Thymus (tissue), 11 donors: Measurements from ENCODE around the gene ERLIN1. TPM values are rescaled to one million over a fixed set of nuclear protein-coding genes. Genes with fewer than 3 reads are reported as not detected.

ENCODE experiments used
- DNase-seq, 9 donors: peaks; one replicate each; pipeline ENCODE4 v3.0.0-alpha.2; 2013; ENCODE audit warnings: low spot score in 9 of 9, low read depth in 6 of 9, missing footprints in 1 of 9
- H3K27ac ChIP-seq, 2 donors: one replicate each; pipeline ENCODE4 v1.5.1; 2013; ENCODE audit warnings: control low read depth in 1 of 2, low read depth in 1 of 2, low read length in 1 of 2, mild to moderate bottlenecking in 1 of 2, moderate library complexity in 1 of 2
- H3K27me3 ChIP-seq, 2 donors: one replicate each; pipeline ENCODE4 v1.5.1; 2013; ENCODE audit warnings: low read length in 1 of 2; ENCODE audit not compliant: control insufficient read depth in 2 of 2, insufficient read depth in 1 of 2
- H3K36me3 ChIP-seq, 2 donors: one replicate each; pipeline ENCODE4 v1.5.1; 2013; ENCODE audit warnings: low read length in 1 of 2, mild to moderate bottlenecking in 1 of 2, moderate library complexity in 1 of 2; ENCODE audit not compliant: control insufficient read depth in 2 of 2, insufficient read depth in 2 of 2
- H3K4me1 ChIP-seq, 2 donors: one replicate each; pipeline ENCODE4 v1.5.1; 2013; ENCODE audit warnings: low read length in 2 of 2; ENCODE audit not compliant: control insufficient read depth in 2 of 2, insufficient read depth in 2 of 2
- H3K4me3 ChIP-seq, 2 donors: one replicate each; pipeline ENCODE4 v1.5.1; 2013; ENCODE audit warnings: low read length in 2 of 2, control low read depth in 1 of 2, mild to moderate bottlenecking in 1 of 2
- H3K9me3 ChIP-seq, 2 donors: one replicate each; pipeline ENCODE4 v1.5.1; 2013; ENCODE audit warnings: low read length in 1 of 2, mild to moderate bottlenecking in 1 of 2; ENCODE audit not compliant: control insufficient read depth in 2 of 2, insufficient read depth in 1 of 2
- WGBS: extraction: QIAGEN DNeasy Blood & Tissue Kit; methylation state at CpG from one replicate; pipeline ENCODE4 v1.1.7; 2013; 5-methylcytosine and 5-hydroxymethylcytosine counted together
- polyA plus RNA-seq: library from polyadenylated mRNA; stranded (reverse); fragments of 200-250 nt; gene quantifications from one replicate; pipeline ENCODE4 v1.2.3, GENCODE V29; 2013
- total RNA-seq: library from RNA; stranded (reverse); fragments of 120-200 nt; gene quantifications from one replicate; pipeline ENCODE4 v1.2.4, GENCODE V29; 2013
- donor health status: healthy.

Gene ERLIN1
- total and polyA plus RNA-seq, 2 donors, result 8.2 to 12.1 TPM

GRCh38 chr10:100146875-100147650 lies 38.8 kb downstream of the ERLIN1 start:
- Histone ChIP-seq H3K9me3 (no peaks in the 10 kb centered on the region), H3K27ac (no peak overlapping the region), H3K4me1 (no peaks in the 10 kb centered on the region), H3K27me3 (peaks cover 0 to 2% of the 10 kb centered on the region in 2 donors), H3K36me3 (peaks cover 16 to 19% of the 10 kb centered on the region in 2 donors), H3K4me3 (no peak overlapping the region)
- 71% methylated on average over 2 of the region's 2 CpGs for WGBS
- DNase-seq, result no peak

- no peak for DNase-seq
- 94% methylated on average over 4 of the region's 4 CpGs for WGBS
- no peak overlapping the region for H3K4me3 ChIP-seq
- no peak overlapping the region for H3K27ac ChIP-seq
- H3K36me3 ChIP-seq, result peaks cover 9 to 13% of the 10 kb centered on the region in 2 donors
- H3K4me1 ChIP-seq, result no peaks in the 10 kb centered on the region
- peaks cover 0 to 2% of the 10 kb centered on the region in 2 donors for H3K27me3 ChIP-seq
- H3K9me3 ChIP-seq, result no peaks in the 10 kb centered on the region
These were observed 39.4 kb downstream of the ERLIN1 start for GRCh38 chr10:100146398-100146797.

GRCh38 chr10:100143756-100144155 lies 42.1 kb downstream of the ERLIN1 start:
- Histone ChIP-seq H3K4me3 (no peak overlapping the region), H3K36me3 (no peaks in the 10 kb centered on the region), H3K9me3 (no peaks in the 10 kb centered on the region), H3K4me1 (no peaks in the 10 kb centered on the region), H3K27me3 (peaks cover 0 to 8% of the 10 kb centered on the region in 2 donors), H3K27ac (no peak overlapping the region)
- 97% methylated on average over 9 of the region's 9 CpGs for WGBS
- no peak for DNase-seq

GRCh38 chr10:100141446-100142087 lies 44.3 kb downstream of the ERLIN1 start:
- DNase-seq, result no peak
- Histone ChIP-seq H3K4me3 (no peak overlapping the region), H3K36me3 (no peaks in the 10 kb centered on the region), H3K9me3 (no peaks in the 10 kb centered on the region), H3K27me3 (peaks cover 0 to 8% of the 10 kb centered on the region in 2 donors), H3K27ac (no peak overlapping the region), H3K4me1 (no peaks in the 10 kb centered on the region)
- WGBS, result 95% methylated on average over 5 of the region's 5 CpGs

GRCh38 chr10:100140070-100140469 lies 45.8 kb downstream of the ERLIN1 start:
- no peak overlapping the region for H3K27ac ChIP-seq

GRCh38 chr10:100138921-100139496 lies 46.8 kb downstream of the ERLIN1 start:
- peaks cover 0 to 8% of the 10 kb centered on the region in 2 donors for H3K27me3 ChIP-seq
- no peak for DNase-seq

More at GRCh38 chr10:100140070-100140469, 45.8 kb downstream of the ERLIN1 start:
- H3K9me3 ChIP-seq, result no peaks in the 10 kb centered on the region
- H3K4me1 ChIP-seq, result no peaks in the 10 kb centered on the region
- H3K4me3 ChIP-seq, result no peak overlapping the region
- no peak for DNase-seq
- H3K27me3 ChIP-seq, result peaks cover 0 to 8% of the 10 kb centered on the region in 2 donors
- WGBS, result 95% methylated on average over 4 of the region's 4 CpGs
- H3K36me3 ChIP-seq, result no peaks in the 10 kb centered on the region

GRCh38 chr10:100135486-100135885 lies 50.3 kb downstream of the ERLIN1 start:
- no peak for DNase-seq
- H3K36me3 ChIP-seq, result no peaks in the 10 kb centered on the region
- no peak overlapping the region for H3K27ac ChIP-seq
- H3K27me3 ChIP-seq, result peaks cover 0 to 7% of the 10 kb centered on the region in 2 donors
- H3K4me1 ChIP-seq, result no peaks in the 10 kb centered on the region
- H3K4me3 ChIP-seq, result no peak overlapping the region
- H3K9me3 ChIP-seq, result peaks cover 2 to 8% of the 10 kb centered on the region in 2 donors

More at GRCh38 chr10:100138921-100139496, 46.8 kb downstream of the ERLIN1 start:
- H3K36me3 ChIP-seq, result no peaks in the 10 kb centered on the region
- peaks cover 2 to 8% of the 10 kb centered on the region in 2 donors for H3K9me3 ChIP-seq
- no peaks in the 10 kb centered on the region for H3K4me1 ChIP-seq
- no peak overlapping the region for H3K27ac ChIP-seq
- 96% methylated on average over 7 of the region's 7 CpGs for WGBS
- no peak overlapping the region for H3K4me3 ChIP-seq

- H3K9me3 ChIP-seq, result peaks cover 2 to 8% of the 10 kb centered on the region in 2 donors
- H3K27me3 ChIP-seq, result peaks cover 0 to 5% of the 10 kb centered on the region in 2 donors
- H3K4me1 ChIP-seq, result no peaks in the 10 kb centered on the region
- no peak overlapping the region for H3K27ac ChIP-seq
- no peak overlapping the region for H3K4me3 ChIP-seq
- no peaks in the 10 kb centered on the region for H3K36me3 ChIP-seq
- no peak for DNase-seq
- 100% methylated on average over 1 of the region's 1 CpG for WGBS
These were observed 52.0 kb downstream of the ERLIN1 start for GRCh38 chr10:100133801-100134200.

GRCh38 chr10:100132427-100132826 lies 53.4 kb downstream of the ERLIN1 start:
- H3K4me3 ChIP-seq, result no peak overlapping the region
- WGBS, result 96% methylated on average over 2 of the region's 2 CpGs
- DNase-seq, result no peak
- no peaks in the 10 kb centered on the region for H3K36me3 ChIP-seq
- H3K27me3 ChIP-seq, result peaks cover 0 to 5% of the 10 kb centered on the region in 2 donors
- H3K4me1 ChIP-seq, result no peaks in the 10 kb centered on the region
- H3K9me3 ChIP-seq, result peaks cover 2 to 8% of the 10 kb centered on the region in 2 donors
- H3K27ac ChIP-seq, result no peak overlapping the region
